ENCODE measurements around the gene ATAD3C.
"Not testable (repeated sequence)": the region's sequence is repeated elsewhere in the genome, so short reads cannot be mapped to it uniquely, and the experiment has no call there.

The ATAD3C gene

DNA sequence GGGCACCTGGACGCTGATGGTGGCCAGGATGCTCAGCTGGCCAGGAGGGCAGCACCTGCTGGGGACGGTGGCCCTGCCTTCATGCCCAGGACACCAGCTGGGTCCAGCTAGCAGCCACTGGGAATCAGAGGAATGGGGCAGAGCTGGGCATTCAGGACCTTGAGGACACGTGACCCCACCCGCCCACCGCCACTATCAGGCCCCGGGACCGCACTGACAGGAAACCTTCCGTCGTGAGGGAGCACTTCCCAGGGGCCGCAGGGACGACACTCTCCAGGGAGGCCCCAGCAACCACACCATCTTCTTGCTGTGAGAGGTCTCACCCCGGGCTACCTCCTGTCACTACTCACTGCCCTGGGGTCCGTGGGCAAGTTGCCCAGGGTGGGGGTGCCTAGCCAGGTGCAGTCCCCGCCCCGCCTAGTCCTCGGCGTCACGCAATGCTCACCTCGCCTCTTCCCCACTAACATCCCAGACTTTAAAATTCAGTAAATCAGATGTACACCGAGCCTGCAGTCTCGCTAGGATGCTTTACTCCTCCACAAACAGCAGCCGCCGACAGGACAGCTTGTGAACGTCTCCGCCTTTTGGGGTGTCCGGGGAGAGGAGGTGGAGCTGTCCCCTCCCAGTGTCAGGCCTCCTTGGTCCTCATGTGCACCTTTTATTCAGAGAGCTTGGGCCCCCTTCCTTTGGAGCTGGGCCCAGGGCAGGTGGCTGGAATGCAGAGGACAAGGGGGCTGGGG, 9.1 kb upstream of the ATAD3C start:
- in situ Hi-C loops (cut with MboI; ENCODE audit: low sequenced_read_pairs) = no loop called here

DNA sequence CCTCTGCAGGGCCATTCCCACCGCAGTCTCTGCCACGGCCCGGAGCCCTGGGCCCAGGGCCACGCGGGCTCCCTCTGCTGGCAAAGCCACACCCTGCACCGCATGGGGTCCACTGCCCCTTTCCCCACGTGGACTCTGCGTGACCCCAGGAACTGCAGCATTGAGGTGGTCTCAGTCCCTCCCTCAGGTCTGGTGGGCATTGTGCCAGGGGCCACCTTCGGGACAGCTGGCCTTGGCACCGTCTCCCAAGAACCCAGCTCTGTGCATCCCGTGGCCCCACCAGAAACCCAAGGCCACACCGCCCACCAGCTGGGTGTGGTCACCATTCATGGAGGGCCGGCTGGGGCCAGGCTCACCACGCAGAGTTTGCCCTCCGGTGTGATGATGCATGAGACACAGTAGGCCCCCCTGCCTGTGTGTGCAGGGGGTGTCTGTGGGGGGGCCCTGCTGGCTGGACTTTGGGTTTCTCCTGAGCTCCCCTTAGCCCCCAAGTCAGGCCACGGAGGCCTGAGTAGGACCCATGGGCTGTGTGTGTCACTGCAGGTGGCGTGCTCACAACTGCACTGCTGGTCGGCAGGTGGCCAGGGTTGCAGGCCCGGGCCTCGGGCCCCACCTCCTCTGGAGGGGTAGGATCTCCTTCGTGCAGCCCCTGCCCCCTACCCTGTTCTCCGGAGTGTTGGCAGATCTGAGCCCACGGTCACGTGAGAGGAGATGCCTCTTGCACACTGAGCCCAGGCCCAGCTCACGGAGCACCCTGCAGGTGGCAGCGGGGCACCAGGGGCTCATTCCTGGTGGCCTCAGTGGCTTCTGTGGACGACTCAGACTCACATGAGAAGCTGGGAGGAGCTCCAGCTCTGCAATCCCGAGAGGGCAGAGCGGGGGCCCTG, 8.2 kb upstream of the ATAD3C start:
- in situ Hi-C loops (cut with MboI; ENCODE audit: low sequenced_read_pairs) = no loop called here

DNA sequence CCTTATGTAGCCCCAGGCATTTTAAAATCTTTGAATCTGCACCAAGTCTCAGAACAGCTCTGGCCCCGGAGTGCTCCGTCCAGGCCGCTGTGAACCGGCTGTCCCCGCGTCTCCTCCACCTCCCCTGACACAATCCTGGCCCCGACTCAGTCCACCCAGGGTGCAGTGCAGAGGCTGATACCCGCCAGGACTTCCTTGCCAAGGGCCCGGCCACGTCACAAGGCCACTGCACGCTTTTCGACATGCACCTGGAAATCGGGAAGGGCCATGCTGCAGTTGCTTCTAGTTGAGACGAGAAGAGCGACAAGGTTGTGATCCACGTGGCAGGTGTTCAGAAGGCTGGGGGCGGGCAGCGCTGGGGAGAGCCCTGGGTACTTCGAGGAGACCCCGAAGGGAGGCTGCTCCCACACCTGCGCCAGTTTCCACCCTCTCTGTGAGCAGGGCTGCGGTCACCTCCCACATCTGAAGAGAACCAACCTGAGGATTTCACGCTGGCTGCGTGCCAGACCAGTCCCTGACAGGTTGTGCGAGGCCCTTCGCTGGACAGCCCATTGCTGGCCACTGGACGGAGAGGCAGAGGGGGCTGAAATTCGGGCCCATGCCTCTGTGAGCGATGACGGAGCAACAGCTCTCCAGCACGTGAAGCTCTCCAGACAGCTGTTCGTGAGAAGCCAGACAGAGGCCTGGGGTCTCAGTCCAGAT, 7.3 kb upstream of the ATAD3C start:
- in situ Hi-C loops (cut with MboI; ENCODE audit: low sequenced_read_pairs) = no loop called here

DNA sequence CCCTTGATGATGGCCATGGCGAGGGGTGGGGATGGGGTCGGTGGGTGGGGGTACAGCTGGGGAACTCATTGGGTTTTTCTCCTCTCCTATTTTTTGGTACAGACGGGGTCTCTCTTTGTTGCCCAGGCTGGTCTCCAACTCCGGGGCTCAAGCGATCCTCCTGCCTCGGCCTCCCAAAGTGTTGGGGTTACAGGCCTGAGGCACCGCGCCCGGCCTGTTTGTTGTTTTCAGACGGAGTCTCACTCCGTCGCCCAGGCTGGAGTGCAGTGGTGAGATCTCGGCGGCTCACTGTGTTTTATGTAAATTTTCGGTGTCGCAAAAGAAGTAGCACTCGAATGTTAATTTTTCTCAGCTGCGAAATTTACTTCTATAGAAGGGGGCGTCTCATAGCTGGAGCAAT, 2.9 kb upstream of the ATAD3C start:
- in situ Hi-C loops (cut with MboI; ENCODE audit: low sequenced_read_pairs) = not testable (repeated sequence)

DNA sequence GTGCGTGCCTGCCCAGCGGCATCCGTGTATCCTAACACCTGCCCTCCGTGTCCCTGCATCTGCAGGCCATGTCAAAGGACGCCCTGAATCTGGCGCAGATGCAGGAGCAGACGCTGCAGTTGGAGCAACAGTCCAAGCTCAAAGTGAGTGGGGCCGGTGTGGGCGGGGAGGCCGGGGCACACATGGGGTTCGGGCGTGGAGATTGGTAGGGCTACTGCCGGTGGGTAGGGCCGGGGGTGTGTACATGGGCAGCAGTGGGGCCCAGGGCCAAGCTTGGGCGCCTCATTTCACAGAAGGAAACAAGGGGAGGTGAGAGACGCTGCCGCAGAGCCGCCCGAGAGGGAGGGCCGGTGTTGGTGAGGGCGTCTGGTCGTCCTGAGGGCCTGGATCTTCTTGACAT, 1.1 kb downstream of the ATAD3C start:
- in situ Hi-C loops (cut with MboI; ENCODE audit: low sequenced_read_pairs) = not testable (repeated sequence)

DNA sequence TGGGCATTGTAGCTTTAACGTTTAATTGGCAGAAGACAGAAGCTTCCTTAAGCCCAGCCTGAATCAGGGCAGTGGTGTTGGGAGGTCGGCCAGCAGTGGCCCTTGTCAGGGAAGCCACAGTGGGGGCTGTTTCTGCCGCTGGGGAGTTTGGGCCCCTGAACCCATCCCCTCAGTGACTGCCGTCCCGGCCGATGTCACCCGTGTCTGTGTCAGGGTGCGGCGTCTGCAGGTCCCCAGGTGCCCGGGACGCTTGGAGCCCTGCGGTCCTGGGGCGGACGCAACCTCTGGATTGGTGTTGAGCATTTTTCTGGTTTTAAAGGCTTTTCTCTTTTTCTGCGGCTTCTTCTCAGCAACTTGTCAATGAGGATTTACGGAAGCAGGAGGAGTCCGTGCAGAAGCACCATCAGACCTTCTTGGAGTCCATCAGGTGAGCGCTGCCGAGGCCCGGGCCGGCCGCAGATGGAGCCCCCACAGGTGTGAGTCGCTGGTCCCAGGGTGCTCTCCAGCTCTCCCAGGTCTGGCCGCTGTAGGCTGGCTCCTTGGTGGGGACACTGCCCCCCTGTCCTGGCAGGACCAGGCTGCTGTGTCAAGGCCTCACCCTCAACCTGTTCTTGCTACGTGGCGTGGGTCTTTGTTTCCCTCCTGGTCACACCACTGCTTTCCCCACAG, 2.3 kb downstream of the ATAD3C start:
- in situ Hi-C loops (cut with MboI; ENCODE audit: low sequenced_read_pairs) = no loop called here

DNA sequence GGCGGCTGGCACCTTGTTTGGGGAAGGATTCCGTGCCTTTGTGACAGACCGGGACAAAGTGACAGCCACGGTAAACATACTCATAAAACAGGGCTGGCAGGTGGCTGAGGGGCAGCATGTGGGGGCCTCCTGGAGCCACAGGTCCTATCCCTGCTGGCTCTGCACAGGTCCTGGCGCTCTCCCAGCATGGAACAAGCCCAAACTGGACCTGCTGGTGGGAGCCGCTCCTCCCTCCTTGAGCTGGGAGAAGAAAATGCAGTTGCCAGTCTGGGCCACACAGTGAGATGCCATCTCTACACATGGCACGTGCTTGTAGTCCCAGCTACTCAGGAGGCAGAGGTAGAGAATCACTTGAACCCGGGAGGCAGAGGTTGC, 2.9 kb downstream of the ATAD3C start:
- in situ Hi-C loops (cut with MboI; ENCODE audit: low sequenced_read_pairs) = not testable (repeated sequence)

DNA sequence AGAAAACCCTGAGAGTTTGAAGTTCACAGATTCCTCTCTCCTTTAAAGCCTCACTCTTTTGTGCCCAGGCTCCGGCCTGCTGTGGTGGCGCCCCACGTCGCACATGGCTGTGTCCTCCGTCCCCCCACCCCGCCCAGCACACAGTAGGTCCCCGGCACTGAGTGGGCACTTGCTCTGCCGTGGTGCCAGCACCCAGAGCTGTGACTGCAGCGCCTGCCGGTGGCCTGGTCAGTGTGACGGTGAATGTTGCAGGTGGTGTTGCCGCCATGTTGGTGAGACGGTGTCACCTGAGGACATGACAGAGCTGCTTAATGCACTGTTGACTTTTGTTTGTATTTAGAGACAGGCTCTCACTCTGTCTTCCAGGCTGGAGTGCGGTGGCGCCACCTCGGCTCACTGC, 3.4 kb downstream of the ATAD3C start:
- in situ Hi-C loops (cut with MboI; ENCODE audit: low sequenced_read_pairs) = no loop called here

DNA sequence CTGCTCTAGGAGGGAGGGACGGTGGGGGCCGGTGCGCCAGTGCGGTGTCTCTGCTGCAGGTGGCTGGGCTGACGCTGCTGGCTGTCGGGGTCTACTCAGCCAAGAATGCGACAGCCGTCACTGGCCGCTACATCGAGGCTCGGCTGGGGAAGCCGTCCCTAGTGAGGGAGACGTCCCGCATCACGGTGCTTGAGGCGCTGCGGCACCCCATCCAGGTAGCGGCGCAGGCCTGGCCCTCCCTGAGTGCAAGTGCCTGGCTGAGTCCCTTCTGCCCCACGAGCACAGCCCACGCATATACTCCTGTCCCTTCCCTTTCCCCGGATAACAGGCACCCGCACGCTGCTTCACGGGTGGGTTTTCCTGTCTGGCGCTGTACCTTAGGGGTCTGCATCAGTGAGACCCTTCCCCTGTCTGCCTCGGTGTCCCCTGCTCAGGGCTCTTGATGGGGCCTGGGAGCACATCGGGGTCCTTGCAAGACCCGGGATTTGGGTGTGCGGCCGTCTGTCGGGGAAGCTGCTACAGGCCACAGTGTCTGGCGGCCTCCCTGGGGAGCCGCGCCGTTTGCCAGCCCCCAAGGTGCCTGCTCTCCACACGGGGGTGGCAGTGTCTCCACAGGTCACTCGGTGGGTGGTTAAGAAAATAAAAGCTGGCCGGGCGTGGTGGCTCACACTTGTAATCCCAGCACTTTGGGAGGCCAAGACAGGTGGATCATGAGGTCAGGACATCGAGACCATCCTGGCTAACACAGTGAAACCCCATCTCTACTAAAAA, 5.0 kb downstream of the ATAD3C start:
- in situ Hi-C loops (cut with MboI; ENCODE audit: low sequenced_read_pairs) = not testable (repeated sequence)

DNA sequence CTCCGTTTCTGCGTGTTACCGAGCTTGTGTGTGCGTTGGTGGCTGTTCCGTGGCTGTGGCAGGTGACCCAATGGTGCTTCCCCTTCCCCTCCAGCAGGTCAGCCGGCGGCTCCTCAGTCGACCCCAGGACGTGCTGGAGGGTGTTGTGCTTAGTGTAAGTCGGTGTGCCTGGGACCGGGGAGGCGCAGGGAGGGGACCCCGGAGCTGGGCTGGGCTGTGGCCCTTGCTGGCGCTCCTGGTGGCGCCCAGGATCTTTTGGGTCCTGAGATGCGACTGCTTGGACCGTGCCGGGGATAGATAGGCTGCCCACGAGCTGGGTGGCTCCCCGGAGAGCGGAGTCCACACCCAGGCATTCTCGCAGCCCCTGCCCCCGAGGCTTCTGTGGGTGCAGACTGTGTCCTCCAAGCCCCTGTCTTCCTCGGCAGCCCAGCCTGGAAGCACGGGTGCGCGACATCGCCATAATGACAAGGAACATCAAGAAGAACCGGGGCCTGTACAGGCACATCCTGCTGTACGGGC, 5.9 kb downstream of the ATAD3C start:
- in situ Hi-C loops (cut with MboI; ENCODE audit: low sequenced_read_pairs) = no loop called here

DNA sequence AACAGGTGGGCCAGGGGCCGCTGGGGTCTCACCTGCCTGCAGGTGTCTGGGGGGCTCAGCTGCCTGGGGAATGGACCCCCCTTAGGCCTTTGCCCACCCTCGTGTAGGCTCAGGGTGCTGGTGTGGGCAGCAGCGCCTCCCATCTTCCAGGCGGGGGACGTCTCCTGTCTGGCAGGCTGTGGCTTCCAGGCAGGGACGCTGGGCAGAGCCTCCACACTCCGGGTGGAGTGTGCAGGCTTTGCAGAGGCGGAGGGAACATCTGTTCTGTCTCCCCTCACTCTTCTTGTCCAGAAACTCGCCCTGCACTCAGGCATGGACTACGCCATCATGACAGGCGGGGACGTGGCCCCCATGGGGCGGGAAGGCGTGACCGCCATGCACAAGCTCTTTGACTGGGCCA, 6.4 kb downstream of the ATAD3C start:
- in situ Hi-C loops (cut with MboI; ENCODE audit: low sequenced_read_pairs) = not testable (repeated sequence)

DNA sequence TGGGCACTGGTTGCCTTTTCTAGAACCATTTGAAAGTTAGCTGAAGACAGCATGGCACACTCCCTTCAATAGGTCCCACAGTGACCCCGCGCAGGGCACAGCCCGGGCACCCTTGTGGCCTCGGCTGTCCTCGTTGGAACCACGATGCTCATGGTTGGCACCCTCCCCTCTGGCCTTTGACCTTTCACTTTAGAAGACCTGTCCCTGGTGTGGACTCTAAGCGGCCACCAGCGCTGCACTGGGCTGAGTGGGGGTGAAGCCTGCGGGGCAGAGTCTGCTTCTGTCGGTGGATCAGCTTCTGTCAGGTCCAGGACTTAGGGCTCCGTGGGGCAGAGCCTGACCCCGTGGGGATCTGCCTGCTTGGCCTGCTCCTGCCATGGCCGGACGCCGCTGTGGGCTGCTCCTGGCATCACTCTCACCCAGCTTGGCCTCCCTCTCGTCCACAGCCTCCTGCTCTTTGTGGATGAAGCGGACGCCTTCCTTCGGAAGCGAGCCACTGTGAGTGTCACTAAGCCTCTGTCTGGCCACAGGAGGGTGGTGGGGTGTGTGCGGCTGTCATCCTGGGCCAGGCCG, 7.3 kb downstream of the ATAD3C start:
- in situ Hi-C loops (cut with MboI; ENCODE audit: low sequenced_read_pairs) = not testable (repeated sequence)

DNA sequence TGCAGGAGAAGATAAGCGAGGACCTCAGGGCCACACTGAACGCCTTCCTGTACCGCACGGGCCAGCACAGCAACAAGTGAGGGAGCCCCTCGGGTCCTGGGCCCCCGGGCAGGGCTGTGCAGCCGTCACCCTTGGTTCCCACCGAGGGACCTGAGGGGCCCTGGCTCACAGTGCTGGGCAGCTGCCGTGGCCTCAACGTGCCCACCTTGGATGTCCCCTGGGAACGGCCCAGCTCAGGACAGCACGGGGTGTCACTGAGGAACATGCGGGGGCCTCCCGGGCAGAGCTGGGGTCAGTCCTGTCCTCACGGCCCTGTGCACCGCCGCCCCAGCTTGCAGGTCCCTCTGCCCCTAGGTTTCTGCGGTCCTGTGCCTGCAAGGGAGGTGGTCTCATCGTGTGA, 9.7 kb downstream of the ATAD3C start:
- in situ Hi-C loops (cut with MboI; ENCODE audit: low sequenced_read_pairs) = not testable (repeated sequence)

DNA sequence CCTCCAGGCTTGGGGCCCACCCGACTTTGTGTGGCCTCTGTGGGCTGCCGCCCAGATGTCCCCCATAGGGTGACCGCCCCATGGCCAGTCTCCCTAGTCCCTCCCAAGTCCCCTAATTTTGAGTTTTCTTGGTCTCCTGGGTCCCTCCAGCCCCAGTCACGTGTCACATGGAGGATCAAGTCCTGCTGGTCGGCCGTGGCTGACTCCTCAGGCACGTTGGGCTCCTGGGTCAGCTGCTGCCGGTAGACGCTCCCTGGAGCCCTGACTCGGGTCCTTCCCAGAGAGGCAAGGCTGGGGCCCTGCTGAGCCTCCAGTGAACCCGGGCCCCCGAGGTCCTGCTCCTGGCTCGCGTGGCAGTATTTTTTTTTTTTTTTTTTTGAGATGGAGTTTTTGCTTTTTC, 10.2 kb downstream of the ATAD3C start:
- in situ Hi-C loops (cut with MboI; ENCODE audit: low sequenced_read_pairs) = not testable (repeated sequence)

DNA sequence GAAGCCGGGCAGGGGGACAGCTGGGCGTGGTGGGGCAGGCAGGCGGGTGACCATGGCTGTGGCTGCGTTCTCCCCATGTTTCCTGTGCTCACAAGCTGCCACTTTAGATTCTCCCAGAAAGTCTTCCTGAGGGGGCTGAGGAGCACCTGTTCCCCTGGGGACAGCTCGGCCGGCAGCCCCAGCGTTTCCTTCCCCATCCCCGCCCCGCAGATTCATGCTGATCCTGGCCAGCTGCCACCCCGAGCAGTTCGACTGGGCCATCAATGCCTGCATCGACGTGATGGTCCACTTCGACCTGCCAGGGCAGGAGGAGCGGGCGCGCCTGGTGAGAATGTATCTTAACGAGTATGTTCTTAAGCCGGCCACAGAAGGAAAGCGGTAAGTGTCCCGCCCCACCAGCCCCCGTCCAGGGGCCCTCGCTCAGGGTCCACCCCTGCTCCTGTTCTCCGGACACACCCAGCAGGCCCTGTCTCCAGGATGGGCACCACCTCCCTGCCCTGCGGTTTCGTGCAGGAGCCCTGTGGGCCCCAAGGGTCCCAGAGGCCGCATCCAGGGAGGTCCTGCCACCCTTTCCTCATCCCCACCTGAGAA, 11.1 kb downstream of the ATAD3C start:
- in situ Hi-C loops (cut with MboI; ENCODE audit: low sequenced_read_pairs) = no loop called here

DNA sequence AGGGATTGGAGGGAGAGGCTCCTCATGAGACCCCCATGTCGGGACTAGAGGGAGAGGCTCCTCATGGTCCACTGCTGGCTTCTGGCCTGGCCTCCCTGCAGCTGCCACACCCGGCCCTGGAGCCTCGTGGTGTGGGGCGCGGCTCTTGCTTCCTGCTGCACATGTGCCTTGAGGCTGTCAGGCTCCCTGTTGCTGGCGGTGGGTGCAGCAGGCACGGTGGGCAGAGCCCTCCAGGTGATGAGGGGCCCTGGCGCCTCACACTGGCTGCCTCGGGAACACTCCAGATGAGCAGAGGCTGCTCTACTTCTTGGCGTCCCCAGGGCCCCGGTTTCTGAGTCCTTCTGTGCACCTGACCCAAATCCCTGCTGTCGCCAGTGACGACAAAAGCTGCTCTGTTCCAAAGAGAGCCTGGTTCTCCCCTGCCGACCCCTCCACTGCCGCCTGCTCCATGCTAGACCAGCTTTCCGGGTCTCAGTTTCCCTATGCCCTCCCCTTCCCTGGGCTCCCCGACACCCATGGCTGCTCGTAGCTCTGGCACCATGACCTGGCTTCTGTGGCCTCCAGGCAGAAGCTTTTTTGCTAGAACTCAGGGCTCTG, 12.3 kb downstream of the ATAD3C start:
- in situ Hi-C loops (cut with MboI; ENCODE audit: low sequenced_read_pairs) = no loop called here

DNA sequence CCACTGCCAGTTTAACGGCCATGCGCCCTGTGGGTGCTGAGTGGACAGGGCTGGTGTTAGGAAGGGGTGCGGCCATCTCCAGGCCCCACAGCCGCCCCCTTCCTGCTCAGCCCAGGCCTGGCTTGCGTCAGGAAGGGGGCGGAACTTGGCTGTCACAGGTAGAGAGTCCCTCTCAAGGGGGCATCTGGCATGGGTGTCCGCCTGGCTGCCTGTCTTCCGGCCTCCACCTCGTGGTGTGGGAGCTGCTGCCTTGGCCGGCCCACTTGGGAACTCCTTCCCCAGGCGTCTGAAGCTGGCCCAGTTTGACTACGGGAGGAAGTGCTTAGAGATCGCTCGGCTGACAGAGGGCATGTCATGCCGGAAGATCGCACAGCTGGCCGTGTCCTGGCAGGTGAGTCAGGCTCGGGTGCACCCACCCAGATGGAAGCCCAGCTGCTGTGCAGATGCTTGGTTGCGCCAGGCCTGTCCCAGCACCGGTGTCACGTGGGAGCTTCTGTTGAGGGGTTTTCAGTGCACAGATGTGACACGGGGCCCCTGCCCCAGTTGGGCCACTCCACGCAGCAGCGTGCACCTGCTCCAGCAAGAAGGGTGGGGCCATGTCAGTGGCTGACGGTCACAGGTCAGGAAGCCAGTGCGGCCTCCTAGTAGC, 13.0 kb downstream of the ATAD3C start:
- in situ Hi-C loops (cut with MboI; ENCODE audit: low sequenced_read_pairs) = no loop called here

DNA sequence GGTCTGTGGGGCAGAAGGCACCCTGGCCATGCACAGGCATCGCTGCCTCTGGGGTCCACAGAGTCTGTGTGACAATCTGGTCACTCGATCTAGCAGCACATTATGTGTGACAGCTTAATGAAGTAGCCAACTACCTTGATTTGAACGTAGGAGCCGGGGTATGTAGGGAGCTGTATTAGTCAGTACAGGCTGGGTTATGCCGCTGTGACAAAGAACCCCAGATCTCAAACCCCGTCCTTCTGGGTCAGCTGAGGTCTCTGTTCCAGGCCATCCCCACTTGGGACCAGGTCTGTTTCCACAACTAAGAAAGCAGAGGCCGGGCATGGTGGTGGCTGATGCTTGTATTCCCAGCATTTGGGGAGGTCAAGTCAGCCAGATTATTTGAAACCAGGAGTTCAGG, 13.8 kb downstream of the ATAD3C start:
- in situ Hi-C loops (cut with MboI; ENCODE audit: low sequenced_read_pairs) = no loop called here
